Measurements from ENCODE around the gene USP34.
"Not testable (repeated sequence)": the region's sequence is repeated elsewhere in the genome, so short reads cannot be mapped to it uniquely, and the experiment has no call there.

USP34 gene

DNA sequence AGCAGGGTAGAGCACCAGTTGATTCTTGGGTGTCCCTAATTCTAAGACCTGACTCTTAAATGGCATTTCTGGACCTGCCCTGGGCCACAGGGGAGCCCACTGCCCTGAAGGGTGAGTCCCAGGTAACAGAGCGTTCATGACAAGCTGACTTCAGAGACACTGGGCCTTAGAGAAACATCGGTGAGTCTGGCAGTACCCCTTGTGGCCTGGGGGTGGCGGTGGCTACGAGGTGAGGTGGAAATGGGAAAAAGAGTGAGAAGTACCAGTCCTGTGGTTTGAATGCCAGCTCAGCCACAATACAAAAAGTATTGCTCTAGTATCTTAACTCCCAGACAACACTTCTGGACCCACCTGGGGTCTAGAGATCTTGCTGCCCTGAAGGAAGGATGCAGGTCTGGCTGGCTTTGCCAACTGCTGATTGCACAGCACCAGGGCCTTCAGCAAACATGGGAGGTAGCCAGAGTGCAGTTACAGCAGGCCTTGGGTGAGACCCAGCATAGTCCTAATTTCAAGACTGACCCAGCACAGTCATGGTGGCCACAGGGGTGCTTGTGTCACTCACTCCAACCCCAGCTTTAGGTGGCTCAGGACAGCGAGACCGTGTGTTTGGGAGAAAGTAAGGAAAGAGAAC, 44.5 kb downstream of the USP34 start:
- DNase-seq, result peak; percentile 60

DNA sequence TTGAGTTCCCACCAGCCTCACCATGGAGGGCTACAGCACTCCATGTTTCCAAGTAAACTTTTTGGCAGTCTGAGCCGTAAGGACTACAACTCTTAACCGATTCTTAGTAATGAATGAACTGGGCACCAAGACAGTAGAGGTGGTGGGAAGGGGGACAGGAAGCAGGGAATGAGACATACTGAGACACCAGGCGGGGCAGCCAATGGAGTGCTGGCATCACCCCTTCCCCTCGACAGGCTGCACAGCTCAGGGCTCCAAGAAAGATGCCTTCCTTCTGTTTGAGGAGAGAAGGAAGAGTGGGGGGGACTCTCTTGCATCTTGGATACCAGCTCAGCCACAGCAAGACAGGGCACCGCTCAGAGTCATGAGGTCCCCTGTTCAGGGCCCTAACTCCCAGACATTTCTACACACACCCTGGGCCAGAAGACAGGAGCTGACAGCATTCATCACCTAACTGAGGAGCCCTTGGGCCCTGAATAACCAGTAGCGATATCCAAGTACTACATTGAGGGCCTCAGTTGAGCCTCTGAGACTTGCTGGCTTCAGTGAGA, 45.2 kb downstream of the USP34 start:
- DNase-seq, result no peak

DNA sequence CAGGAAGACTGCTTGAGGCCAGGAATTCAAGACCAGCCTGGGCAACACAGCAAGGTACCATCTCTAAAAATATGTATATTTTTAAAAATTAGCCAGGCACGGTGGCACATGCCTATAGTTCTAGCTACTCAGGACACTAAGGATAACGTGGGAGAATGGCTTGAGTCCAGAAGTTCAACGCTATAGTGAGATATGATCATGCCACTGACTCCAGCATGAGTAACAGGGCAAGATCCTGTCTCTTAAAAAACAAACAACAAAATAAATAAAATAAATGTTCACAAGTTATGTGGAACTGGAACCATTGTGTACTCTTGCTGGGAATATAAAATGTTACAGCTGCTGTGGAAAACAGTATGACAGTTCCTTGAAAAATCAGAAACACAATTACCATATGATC, 47.2 kb downstream of the USP34 start:
- DNase-seq, result no peak

DNA sequence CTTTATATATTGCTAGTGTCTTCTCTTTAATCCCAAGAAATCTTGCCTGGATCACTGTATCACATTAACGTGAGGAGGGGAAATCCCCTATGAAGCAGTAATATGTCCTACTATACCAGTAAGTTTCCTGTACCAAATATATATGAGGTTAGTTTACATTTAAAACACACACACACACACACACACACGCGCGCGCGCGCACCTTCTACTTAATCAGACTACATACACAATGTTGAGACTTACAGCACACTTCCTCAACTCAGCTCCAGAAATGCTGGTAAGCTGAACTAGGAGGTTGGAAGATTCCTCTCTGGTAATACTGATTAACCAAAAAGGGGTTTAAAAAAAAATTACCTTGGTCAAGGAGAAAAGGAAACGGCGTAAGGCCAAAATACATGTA, 49.3 kb downstream of the USP34 start:
- DNase-seq, result peak; percentile 10

DNA sequence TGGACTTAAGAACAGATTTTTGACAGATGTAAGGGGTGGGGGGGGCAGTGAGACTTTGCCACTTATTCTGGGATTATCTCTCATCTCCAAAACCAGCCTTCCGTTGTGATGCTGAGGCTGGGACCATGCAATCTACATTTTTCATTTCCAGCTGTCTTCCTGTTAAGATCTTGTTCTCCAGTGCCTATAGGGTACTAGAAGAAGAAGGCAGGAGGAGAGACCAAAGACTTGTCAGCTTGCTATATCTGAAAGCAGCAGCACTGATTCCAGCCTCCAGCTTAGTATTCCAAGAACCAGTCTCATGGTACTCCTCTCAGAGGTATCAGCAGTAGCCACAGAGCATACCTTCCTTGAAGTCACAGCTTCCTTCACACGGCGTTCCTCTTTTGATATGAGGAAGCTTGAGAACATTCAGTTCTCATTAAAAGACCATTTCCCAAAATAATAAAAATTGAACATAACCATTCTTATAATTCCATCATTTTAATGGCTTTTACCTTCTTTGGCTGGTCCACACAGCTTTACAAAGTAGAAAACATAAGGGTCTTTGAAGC, 49.8 kb downstream of the USP34 start:
- DNase-seq, result no peak

DNA sequence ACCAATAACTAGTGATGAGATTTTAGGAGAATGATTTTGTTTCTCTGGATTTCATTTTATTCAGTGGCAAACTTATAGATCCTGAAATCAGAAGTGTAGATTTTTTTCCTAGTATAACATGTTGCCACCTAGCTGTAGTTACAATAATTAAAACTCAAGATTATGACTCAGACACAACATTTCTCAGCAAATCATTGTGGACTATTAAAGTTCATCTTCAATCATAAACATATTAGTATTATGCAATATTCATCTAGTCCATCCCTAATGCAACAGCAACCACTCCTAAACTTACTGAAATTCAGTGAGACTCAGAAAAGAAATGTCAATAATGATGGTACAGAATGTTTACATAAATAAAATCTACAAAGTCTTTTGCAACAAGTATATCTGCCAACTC, 51.3 kb downstream of the USP34 start:
- no peak for DNase-seq

DNA sequence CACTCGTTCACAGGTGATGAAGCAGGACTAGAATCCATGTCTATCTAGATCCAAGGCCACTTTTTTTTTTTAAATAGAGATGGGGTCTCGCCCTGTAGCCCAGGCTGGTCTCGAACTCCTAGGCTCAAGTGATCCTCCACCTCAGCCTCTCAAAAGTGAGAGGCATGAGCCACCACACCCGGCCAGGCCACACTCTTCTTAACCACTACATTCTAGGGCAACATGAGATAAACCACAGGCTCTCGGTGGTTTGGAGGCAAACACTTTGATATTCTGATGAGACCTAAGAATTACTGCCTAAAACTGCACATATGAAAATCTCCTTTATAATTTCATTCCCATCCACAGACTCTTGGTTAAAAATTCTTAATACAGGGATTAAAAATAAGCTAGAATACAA, 51.8 kb downstream of the USP34 start:
- no peak for DNase-seq

DNA sequence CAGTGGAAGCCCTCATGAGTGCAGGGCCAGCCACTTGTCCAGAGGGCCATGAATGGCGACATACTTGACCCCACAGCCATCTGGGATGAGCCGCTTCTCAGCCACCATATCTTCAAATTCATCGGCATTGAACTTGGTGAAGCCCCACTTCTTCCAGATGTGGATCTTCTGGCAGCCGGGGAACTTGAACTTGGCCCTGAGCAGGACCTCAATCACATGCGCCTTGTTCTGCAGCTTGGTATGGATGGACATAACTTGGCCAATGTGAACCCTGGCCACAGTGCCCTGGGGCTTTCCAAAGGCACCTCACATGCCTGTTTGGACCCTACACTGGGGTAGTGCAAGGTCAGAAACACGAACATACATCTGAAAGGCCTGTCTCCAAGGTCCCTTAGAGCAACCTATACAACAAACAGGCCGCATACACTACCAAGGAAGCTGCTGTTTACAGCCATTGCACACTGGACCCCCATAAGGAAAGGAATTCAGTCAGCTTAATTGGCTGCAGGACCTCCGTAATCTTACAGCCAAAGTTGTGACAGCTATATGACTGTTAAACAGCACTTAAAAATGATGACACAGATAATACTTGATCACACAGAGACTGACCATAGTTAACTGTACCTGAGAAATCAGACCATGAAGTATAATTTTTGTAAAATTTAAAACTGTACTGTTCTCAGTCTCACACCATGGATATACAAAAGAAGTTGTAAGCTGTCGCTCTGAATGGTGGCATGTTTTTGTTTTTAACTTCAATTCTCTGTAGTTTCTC, 53.8 kb downstream of the USP34 start:
- DNase-seq, result no peak

DNA sequence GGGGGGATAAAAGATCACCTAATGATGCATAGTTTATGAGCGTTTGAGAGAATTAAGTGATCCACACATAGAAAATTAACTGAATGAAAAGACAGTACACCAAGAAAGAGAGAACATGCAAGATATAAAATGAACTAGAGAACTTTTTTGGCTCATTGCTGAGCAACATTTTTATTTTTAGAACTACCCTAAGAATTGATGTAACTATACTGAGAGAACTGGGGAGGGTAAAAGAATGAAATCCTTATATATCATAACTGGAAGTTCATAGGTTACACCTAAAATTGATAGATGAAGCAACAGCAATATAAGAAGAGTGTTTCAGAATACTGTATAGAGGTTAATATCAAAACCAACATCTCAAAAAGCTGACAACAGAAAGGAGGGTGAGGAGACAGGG, 55.6 kb downstream of the USP34 start:
- DNase-seq, result no peak

DNA sequence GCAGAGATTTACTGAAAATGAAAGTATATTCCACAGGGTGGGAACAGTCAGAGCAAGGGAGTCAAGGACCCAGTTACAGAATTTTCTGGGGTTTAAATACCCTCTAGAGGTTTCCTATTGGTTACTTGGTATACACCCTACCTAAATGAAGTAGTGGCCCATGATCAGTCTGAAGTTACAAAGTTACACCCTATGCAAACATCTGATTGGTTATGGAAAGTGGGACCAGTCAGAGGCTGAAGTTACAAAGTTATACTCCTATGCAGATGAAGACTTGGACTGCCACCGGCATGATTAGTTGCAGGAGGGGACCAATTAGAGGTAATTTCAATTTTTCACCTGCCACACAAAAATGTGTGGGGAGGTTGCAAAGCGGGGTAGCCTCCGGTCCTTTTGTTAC, 56.2 kb downstream of the USP34 start:
- no peak for DNase-seq

DNA sequence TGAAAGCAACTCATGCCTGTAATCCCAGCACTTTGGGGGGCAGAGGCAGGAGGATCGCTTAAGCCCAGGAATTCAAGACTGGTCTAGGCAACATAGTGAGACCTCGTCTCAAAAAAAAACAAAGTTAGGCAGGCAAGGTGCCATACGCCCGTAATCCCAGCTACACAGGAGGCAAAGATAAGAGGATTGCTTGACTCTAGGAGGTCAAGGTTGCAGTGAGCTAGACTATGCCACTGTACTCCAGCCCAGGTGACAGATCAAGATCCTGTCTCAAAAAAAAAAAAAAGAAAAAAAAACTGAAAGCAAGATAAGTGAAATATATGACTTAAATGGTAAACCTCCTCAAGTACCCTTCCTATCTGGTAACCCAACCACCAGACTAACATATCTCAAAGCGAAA, 59.8 kb downstream of the USP34 start:
- no peak for DNase-seq

DNA sequence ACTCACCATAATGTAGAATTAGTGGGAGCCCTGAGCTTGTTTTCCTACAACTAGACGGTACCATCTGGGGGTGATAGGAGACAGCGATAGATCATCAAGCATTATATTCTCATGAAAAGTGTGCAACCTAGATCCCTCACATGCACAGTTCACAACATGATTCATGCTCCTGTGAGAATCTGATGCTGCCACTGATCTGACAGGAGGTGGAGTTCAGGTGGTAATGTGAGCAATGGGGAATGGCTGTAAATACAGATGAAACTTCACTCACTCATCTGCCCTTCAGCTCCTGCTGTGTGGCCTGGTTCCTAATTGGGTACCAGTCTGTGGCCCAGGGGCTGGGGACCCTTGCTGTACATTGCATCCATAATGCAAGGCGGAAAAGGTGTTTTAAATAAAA, 60.7 kb downstream of the USP34 start:
- DNase-seq, result no peak

DNA sequence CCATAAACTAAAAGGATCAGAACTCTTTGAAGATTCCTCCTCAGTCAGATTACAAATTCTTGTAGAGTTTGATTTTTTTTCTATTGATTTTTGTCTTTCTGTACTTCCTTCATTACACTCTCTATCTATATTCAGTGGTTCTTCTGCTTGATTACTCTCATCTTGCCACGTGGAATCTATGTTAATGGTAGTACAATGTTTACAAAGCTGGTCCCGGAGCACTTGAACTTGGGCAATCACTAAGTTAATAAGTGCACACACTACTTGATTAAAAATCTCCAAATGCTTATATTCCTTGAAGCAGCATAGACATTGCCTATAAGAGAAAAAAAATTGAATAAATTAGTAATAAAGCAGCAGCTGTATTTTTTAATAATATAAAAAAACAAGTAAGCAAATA, 65.1 kb downstream of the USP34 start:
- DNase-seq, result no peak

DNA sequence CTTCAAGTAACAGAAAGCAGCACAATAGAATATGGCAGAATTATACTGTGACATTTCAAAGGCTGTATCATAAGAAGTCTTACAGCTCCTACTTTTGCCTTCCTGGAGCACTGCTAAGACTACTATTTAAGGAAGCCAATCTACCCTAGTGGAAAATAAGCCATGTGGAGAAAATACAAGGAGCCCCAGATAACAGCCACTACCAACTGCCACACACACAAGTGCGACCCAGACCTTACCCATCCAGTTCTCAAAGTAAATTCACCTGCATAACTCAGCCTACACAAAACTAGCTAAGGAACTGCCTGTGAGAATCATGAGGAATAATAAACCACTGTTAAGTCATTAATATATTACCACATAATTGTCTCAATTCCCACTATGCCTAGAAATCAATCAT, 66.4 kb downstream of the USP34 start:
- DNase-seq, result no peak

DNA sequence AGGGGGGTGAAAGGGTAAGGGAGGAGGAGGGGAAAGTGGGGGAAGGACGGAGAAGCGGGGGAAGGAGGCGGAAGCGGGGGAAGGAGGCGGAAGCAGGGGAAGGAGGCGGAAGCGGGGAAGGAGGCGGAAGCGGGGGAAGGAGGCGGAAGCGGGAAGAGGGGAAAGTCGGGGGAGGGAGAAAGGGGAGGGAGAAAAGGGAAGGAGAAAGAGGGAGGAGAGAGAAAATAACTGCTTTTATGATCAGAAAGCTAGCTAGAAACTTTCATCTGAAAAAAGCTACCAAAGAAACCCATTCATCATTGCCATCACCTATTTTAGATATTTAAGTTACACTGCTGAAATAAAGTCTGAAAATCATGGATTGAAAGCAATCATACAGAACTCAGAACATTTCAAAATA, 72.5 kb downstream of the USP34 start:
- no peak for DNase-seq

DNA sequence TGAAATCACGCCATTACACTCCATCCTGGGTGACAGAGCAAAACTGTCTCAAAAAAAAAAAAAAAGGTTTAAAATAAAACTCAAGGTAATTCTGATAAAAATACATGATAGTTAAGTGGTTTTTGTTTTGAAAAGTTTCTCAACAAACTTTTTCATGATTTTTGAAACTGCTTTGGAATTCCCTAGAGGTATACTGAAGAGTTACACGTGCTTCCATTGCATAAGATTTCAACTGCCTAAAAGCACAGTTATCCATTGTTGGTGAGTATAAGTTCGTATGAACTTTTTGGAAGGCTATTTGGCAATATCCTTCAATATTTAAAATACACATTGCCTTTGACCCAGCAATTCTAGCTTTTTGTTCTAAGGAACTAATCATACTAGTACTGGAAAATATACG, 74.9 kb downstream of the USP34 start:
- no peak for DNase-seq

DNA sequence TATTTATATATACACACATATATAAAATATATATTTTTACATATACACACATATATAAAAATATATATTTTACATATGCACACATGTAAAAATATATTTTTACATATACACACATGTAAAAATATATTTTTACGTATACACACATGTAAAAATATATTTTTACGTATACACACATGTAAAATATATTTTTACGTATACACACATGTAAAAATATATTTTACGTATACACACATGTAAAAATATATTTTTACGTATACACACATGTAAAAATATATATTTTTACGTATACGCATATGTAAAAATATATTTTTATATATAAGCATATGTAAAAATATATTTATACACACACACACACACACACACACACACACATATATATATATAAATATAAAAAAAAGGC, 83.3 kb downstream of the USP34 start:
- not testable (repeated sequence) for DNase-seq

DNA sequence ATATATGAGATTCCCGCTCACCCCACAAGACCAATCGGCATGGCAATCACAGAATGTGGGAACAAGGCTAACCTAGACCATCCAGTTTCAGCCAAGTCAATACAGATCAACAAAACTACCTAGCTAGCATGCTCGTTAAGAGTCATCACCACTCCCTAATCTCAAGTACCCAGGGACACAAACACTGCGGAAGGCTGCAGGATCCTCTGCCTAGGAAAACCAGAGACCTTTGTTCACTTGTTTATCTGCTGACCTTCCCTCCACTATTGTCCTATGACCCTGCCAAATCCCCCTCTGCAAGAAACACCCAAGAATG, 90.0 kb downstream of the USP34 start:
- DNase-seq, result not testable (repeated sequence)

DNA sequence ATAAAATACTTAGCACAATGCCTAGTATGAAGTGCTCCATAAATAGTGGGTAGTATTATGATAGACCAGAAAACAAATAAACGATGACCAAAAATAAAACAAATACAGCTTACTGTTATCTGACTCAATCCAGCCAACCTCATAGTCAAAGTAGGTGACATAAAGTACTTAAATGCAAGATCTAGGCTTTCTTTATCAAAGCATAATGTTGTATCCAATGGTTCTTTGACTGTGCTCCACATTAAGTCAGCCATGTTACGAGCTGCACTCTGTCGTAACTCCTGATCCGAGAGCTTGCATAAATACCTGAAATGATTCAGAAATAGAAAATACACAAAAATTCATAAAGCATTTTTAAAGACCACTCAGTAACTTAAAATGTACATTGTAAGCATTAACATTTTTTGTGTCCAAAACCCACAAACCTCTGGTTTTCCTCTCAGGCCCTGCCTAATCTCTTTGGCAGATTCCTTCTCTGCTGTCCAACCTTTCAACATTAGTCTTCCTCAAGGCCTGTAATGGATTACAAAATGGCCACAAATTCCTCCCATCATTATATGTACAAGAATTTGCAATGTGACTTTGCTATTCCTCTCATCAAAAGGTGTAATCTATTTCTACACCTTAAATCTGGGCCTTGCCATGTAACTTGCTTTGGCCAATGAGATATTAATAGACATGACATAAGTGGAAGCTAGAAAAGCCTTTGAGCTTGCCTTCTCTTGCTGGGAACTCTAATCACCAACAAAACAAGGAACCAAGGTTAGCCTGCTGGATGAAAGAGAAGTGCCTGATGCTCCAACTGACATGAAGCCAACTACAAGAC, 90.6 kb downstream of the USP34 start:
- DNase-seq, result no peak

DNA sequence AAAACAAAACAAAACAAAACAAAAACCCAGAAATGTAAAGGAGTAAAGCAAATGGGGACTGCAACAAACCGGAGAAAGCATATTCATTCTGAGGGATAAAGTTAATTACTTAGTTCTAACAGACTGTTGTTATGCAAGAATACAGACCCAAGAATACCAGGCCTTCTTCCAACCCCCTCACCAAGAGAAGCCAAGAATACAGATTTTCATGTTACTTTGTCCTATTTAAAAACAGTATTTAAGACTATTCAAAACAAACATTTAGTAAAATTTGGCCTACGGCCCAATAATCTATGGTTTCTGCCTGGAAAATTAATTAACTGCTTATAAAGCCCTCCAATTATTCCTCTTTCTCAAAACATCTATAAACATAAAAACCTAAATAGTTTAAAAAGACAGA, 91.4 kb downstream of the USP34 start:
- no peak for DNase-seq

DNA sequence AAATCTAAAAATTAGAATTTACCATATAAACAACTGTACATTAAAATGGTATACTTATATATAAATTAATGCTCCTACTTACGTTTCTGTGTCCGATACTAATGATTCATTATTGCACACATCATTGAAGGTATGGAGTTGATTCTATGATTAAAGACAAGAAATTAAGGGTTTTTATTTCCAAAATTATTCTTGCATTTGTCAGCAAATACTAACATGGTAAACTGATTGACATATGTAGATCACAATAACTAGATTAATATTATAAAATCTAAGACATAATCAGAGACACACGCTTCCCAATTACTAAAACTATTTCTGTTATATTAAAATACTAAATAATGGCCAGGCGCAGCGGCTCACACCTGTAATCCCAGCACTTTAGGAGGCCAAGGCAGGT, 92.6 kb downstream of the USP34 start:
- no peak for DNase-seq

DNA sequence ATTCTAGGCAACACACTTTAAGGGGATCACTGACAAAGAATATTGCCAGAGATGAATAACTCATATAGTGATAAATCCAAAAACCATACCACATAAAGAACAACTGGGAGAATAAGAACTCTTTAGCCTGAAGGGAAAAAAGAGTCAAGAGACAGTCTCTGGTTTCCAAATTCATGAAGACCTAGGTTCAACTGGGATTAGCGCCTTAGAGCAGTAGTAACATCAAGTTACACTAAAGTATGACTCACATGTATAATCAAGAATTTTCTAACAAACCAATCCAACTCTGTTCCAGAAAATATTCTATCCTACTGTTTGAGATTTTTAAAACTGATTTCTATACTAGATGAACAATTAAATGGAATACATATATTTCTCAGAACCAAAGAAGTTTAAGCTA, 93.8 kb downstream of the USP34 start:
- no peak for DNase-seq

DNA sequence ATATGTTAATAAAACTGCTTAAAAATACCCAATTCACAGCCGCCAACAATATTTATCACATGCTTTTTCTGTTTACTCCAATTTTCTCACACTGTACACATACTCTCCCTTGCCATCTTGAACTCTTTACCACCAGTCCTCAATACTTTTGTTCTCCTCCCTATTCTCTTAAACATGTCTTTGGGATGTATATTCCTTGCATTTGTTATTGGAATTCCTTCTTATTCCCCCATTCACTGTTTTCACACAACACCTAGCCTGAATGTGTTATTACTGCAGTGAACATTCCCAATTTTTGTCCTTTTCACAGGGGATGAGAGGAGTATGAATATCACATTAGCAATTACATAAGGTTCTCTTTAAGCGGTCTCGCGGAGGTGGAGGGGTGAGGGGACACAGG, 94.7 kb downstream of the USP34 start:
- no peak for DNase-seq

DNA sequence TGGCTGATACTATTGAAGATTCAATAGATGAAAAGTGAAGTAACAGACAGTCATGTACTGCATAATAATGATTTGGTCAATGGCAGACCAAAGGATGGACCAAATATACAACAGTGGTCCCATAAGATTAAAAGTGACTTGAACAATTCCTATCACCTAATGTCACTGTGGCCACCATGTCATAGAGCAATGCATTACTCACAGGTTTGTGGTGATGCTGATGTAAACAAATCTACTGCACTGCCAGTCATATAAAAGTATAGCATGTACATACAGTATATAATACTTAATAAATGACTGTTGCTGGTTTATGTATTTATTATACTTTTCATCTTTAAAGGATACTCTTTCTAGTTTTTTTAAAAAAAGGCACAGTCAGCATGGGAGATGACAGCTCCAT, 99.9 kb downstream of the USP34 start:
- no peak for DNase-seq

Data from effector CD8-positive, alpha-beta T cell (primary cell).